Smooth muscle cell (in vitro differentiated cells): ENCODE results near the gene CCDC170. TPM values are rescaled to one million over a fixed set of nuclear protein-coding genes. Genes with fewer than 3 reads are reported as not detected.

Experiments used
- DNase-seq: peaks from one replicate; lab custom pipeline; 2025; ENCODE audit not compliant: unreplicated experiment; lab: John Stamatoyannopoulos, UW
- H2AFZ ChIP-seq: fragments of 200-600 bp; sonication (generic); 2 replicates; pipeline ENCODE4 v1.6.0; 2016; ENCODE audit warnings: antibody characterized with exemption, low read depth, mild to moderate bottlenecking
- H3F3A ChIP-seq: fragments of 200-600 bp; sonication (generic); 2 replicates; pipeline ENCODE4 v1.6.0; 2017; ENCODE audit warnings: antibody characterized with exemption, low read depth
- H3K27ac ChIP-seq: fragments of 200-600 bp; sonication (generic); 2 replicates; pipeline ENCODE4 v1.5.1; 2016; ENCODE audit warnings: low read depth, mild to moderate bottlenecking
- H3K27me3 ChIP-seq: fragments of 200-600 bp; sonication (generic); 2 replicates; pipeline ENCODE4 v1.6.1; 2016; ENCODE audit warnings: low read depth, mild to moderate bottlenecking
- H3K36me3 ChIP-seq: fragments of 200-600 bp; sonication (generic); 2 replicates; pipeline ENCODE4 v1.5.1; 2016; ENCODE audit warnings: low read depth
- H3K4me1 ChIP-seq: fragments of 200-600 bp; sonication (generic); 2 replicates; pipeline ENCODE4 v1.5.1; 2016; ENCODE audit warnings: low read depth
- H3K4me2 ChIP-seq: fragments of 200-600 bp; sonication (generic); 2 replicates; pipeline ENCODE4 v1.6.0; 2016; ENCODE audit warnings: mild to moderate bottlenecking
- H3K4me3 ChIP-seq: fragments of 200-600 bp; sonication (generic); 2 replicates; pipeline ENCODE4 v1.5.1; 2016; ENCODE audit warnings: mild to moderate bottlenecking
- H3K79me2 ChIP-seq: fragments of 200-600 bp; sonication (generic); 2 replicates; pipeline ENCODE4 v1.6.0; 2016; ENCODE audit warnings: low read depth, mild to moderate bottlenecking
- H3K9ac ChIP-seq: fragments of 200-600 bp; sonication (generic); 2 replicates; pipeline ENCODE4 v1.6.0; 2016; ENCODE audit warnings: low read depth
- H3K9me3 ChIP-seq: fragments of 200-600 bp; sonication (generic); replicated peaks from 2 replicates; pipeline ENCODE4 v1.5.1; 2016; ENCODE audit warnings: low read depth
- H4K20me1 ChIP-seq: fragments of 200-600 bp; sonication (generic); 2 replicates; pipeline ENCODE4 v1.6.0; 2016; ENCODE audit warnings: low read depth
- WGBS: methylation state at CpG from one replicate; pipeline ENCODE4 v1.1.7; 2016; ENCODE audit warnings: low lambda C conversion rate; 5-methylcytosine and 5-hydroxymethylcytosine counted together
- polyA plus RNA-seq: library from polyadenylated mRNA; unstranded; fragments of >200 nt; fragmentation: Nextera tagmentation; extraction: Ambion mirVana; gene quantifications from 2 replicates; pipeline ENCODE4 v1.2.1, GENCODE V29; 2016
- total RNA-seq: library from RNA; depleted of rRNA; stranded (reverse); fragments of >200 nt; gene quantifications from 2 replicates; pipeline ENCODE4 v1.2.3, GENCODE V29; 2014
- TF ChIP-seq, protein P1 (sequence below): fragments of 200-600 bp; sonication (generic); IDR thresholded peaks from 2 replicates; pipeline ENCODE4 v1.5.1; 2017; ENCODE audit warnings: borderline replicate concordance, mild to moderate bottlenecking, antibody characterized with exemption; ENCODE audit not compliant: insufficient read depth, poor library complexity, severe bottlenecking

CCDC170 gene
- total and polyA plus RNA-seq, 2 experiments from 2014 or later: 0.27 to 0.63 TPM

DNA sequence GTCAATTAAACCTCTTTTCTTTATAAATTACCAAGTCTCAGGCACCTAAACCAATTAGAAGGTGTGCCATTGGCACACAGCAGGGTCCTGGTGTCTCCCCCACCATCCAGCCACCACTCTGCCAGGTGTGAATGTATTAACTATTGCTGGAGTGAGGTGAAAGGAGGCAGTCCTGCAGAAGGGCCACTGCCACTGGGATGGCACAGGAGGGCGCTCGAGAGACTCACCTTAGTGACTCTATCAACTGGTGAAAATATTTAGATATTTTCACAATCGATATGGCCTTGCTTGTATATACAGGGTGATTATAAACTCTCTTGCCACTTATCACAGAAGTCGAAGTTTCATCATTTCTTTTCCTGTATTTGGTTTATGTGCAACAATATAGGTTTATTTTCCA is 168.1 kb downstream of the CCDC170 start:
- H3K27me3 ChIP-seq: peaks cover 4% of the 10 kb centered on the region
- no peaks in the 10 kb centered on the region for H3K9me3 ChIP-seq
- no peaks in the 10 kb centered on the region for H3K79me2 ChIP-seq
- no peaks in the 10 kb centered on the region for H3K4me1 ChIP-seq
- DNase-seq: no peak
- TF ChIP-seq, protein P1, sequence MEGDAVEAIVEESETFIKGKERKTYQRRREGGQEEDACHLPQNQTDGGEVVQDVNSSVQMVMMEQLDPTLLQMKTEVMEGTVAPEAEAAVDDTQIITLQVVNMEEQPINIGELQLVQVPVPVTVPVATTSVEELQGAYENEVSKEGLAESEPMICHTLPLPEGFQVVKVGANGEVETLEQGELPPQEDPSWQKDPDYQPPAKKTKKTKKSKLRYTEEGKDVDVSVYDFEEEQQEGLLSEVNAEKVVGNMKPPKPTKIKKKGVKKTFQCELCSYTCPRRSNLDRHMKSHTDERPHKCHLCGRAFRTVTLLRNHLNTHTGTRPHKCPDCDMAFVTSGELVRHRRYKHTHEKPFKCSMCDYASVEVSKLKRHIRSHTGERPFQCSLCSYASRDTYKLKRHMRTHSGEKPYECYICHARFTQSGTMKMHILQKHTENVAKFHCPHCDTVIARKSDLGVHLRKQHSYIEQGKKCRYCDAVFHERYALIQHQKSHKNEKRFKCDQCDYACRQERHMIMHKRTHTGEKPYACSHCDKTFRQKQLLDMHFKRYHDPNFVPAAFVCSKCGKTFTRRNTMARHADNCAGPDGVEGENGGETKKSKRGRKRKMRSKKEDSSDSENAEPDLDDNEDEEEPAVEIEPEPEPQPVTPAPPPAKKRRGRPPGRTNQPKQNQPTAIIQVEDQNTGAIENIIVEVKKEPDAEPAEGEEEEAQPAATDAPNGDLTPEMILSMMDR: no peak
- H4K20me1 ChIP-seq: no peaks in the 10 kb centered on the region
- H3K27ac ChIP-seq: no peak overlapping the region
- no peak overlapping the region for H3K4me3 ChIP-seq
- WGBS: 60% methylated on average over 4 of the region's 4 CpGs
- no peaks in the 10 kb centered on the region for H3F3A ChIP-seq
- H3K9ac ChIP-seq: no peak overlapping the region
- H3K4me2 ChIP-seq: no peak overlapping the region
- no peaks in the 10 kb centered on the region for H3K36me3 ChIP-seq
- H2AFZ ChIP-seq: no peak overlapping the region

DNA sequence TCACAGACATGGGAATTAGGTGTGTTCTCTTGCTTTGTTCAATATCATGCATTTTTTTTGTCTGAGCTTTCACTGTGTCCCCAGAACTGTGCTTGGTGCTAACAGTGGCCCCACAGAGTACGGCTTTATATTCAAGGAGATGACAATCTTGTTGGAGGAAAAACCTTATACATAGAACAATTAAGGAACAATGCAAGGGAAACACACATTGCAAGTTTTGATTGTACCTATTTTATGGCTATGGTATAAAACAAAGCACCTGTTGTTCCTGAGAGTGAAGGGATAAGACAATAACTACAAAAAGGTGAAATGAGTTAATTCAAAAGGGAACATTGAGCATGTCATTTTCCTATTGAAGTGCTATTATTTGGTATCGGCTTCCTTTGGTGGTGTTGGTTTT is 169.7 kb downstream of the CCDC170 start:
- no peaks in the 10 kb centered on the region for H3F3A ChIP-seq
- peaks cover 4% of the 10 kb centered on the region for H3K27me3 ChIP-seq
- no peaks in the 10 kb centered on the region for H4K20me1 ChIP-seq
- no peak overlapping the region for H3K4me3 ChIP-seq
- TF ChIP-seq, protein P1: no peak
- no peaks in the 10 kb centered on the region for H3K4me1 ChIP-seq
- no peak overlapping the region for H3K9ac ChIP-seq
- DNase-seq: no peak
- no peaks in the 10 kb centered on the region for H3K79me2 ChIP-seq
- H2AFZ ChIP-seq: no peak overlapping the region
- no peaks in the 10 kb centered on the region for H3K9me3 ChIP-seq
- WGBS: 91% methylated on average over 2 of the region's 2 CpGs
- H3K27ac ChIP-seq: no peak overlapping the region
- H3K4me2 ChIP-seq: no peak overlapping the region
- H3K36me3 ChIP-seq: no peaks in the 10 kb centered on the region

DNA sequence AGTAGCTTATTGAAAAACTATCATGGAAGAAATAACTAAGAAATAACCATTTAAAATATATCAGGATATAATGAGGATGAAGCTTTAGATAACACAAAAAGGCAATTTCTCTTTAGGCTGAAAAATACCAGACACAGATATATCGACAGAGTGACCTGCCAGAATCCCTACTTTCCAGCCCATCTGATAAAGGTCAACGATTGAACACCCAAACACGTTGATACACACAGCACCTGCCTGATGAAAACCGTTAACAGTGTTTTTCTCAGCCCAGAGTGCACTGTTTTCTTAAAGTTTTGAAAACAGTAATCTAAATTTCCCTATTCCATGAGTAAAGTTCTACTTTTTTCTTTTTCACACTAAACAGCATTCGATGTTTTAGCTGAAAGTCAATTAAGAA is 170.6 kb downstream of the CCDC170 start:
- DNase-seq: no peak
- Histone ChIP-seq H3K9me3 (no peaks in the 10 kb centered on the region), H3F3A (no peaks in the 10 kb centered on the region), H3K27me3 (peaks cover 4% of the 10 kb centered on the region), H3K9ac (no peak overlapping the region), H3K4me3 (no peak overlapping the region), H3K4me1 (no peaks in the 10 kb centered on the region), H2AFZ (no peak overlapping the region), H3K27ac (no peak overlapping the region), H3K4me2 (no peak overlapping the region), H3K79me2 (no peaks in the 10 kb centered on the region), H3K36me3 (no peaks in the 10 kb centered on the region), H4K20me1 (no peaks in the 10 kb centered on the region)
- WGBS: 86% methylated on average over 5 of the region's 5 CpGs
- TF ChIP-seq, protein P1: no peak

DNA sequence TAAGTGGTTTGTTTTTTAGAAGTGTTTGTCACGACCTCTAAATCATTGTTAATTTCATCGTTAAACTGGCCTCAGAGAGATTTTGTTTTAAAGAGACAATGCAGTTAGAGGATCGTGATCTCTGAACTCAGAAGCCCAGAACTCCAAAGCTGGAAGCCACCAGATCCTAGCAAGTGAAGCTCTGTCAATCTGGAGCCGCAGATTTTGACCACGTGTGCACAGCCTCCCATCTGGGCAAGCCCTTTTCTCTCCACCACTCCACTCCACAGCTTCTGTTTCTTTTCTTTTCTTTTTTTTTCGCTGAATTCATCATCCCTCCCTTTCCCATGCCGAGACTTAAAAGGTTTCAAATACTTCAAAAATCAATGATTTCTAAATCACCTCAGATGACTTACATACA is 171.5 kb downstream of the CCDC170 start:
- peaks cover 4% of the 10 kb centered on the region for H3K27me3 ChIP-seq
- no peaks in the 10 kb centered on the region for H3K9me3 ChIP-seq
- H3K4me1 ChIP-seq: no peaks in the 10 kb centered on the region
- no peaks in the 10 kb centered on the region for H3K36me3 ChIP-seq
- no peak overlapping the region for H3K9ac ChIP-seq
- H4K20me1 ChIP-seq: no peaks in the 10 kb centered on the region
- no peaks in the 10 kb centered on the region for H3F3A ChIP-seq
- no peak overlapping the region for H2AFZ ChIP-seq
- no peak overlapping the region for H3K4me2 ChIP-seq
- DNase-seq: no peak
- 83% methylated on average over 7 of the region's 7 CpGs for WGBS
- H3K79me2 ChIP-seq: no peaks in the 10 kb centered on the region
- TF ChIP-seq, protein P1: no peak
- H3K4me3 ChIP-seq: no peak overlapping the region
- no peak overlapping the region for H3K27ac ChIP-seq
